ENCODE measurements around the gene ABCE1. TPM values are rescaled to one million over a fixed set of nuclear protein-coding genes. Genes with fewer than 3 reads are reported as not detected.

Gene ABCE1
- total RNA-seq, 1 experiment from 2014 or later = 114 TPM

GRCh38 chr4:145055533-145056257, 42.4 kb upstream of the ABCE1 start:
- ChIA-PET POLR2A (no interaction called here), CTCF (no interaction called here)
- Mint-ChIP-seq H3K4me1 (peaks cover 7% of the 10 kb centered on the region), H3K27ac (no peak overlapping the region), H3K36me3 (peaks cover 4% of the 10 kb centered on the region; the same call in 1 of the 2 replicates), H3K27me3 (ENCODE audit: low read depth) (no peaks in the 10 kb centered on the region), H3K9me3 (no peaks in the 10 kb centered on the region), H3K4me3 (no peak overlapping the region)
- TF ChIP-seq ATF3 (CRISPR knock-in tag; conservative IDR thresholded peaks at IDR 0.05) = no peak
- TF ChIP-seq SMAD3 (CRISPR knock-in tag; IDR thresholded peaks at IDR 0.05; ENCODE audit: borderline replicate concordance) = no peak
- no peak for TF ChIP-seq ZNF281 (CRISPR knock-in tag; IDR thresholded peaks at IDR 0.05)
- no peak for TF ChIP-seq SOX15 (CRISPR knock-in tag; IDR thresholded peaks at IDR 0.05)
- TF ChIP-seq ZNF425 (CRISPR knock-in tag; conservative IDR thresholded peaks at IDR 0.05) = no peak
- TF ChIP-seq E2F4 (CRISPR knock-in tag; IDR thresholded peaks at IDR 0.05; ENCODE audit: borderline replicate concordance, low read depth) = no peak
- no peak for TF ChIP-seq ZNF512 (CRISPR knock-in tag; IDR thresholded peaks at IDR 0.05; ENCODE audit: borderline replicate concordance)
- no peak for TF ChIP-seq SP1 (CRISPR knock-in tag; conservative IDR thresholded peaks at IDR 0.05)
- TF ChIP-seq GTF2I (CRISPR knock-in tag; conservative IDR thresholded peaks at IDR 0.05) = no peak
- ATAC-seq (no peak), DNase-seq (ENCODE audit: low spot score) (no peak)

- H3K4me3 Mint-ChIP-seq = no peak overlapping the region
- H3K36me3 Mint-ChIP-seq = no peaks in the 10 kb centered on the region
- no peaks in the 10 kb centered on the region for H3K9me3 Mint-ChIP-seq
- H3K4me1 Mint-ChIP-seq = peaks cover 4% of the 10 kb centered on the region
- CTCF ChIA-PET = no interaction called here
- H3K27me3 Mint-ChIP-seq (ENCODE audit: low read depth) = no peaks in the 10 kb centered on the region
- H3K27ac Mint-ChIP-seq = no peak overlapping the region; the same call in 1 of the 2 replicates
- no peak for DNase-seq (ENCODE audit: low spot score)
- POLR2A ChIA-PET = no interaction called here
- ATAC-seq = no peak
- TF ChIP-seq PREB (CRISPR knock-in tag; IDR thresholded peaks at IDR 0.05; ENCODE audit: borderline replicate concordance) = no peak
- TF ChIP-seq NR2C2 (CRISPR knock-in tag; IDR thresholded peaks at IDR 0.05) = no peak
- no peak for TF ChIP-seq SOX15 (CRISPR knock-in tag; IDR thresholded peaks at IDR 0.05)
- no peak for TF ChIP-seq E2F4 (CRISPR knock-in tag; IDR thresholded peaks at IDR 0.05; ENCODE audit: borderline replicate concordance, low read depth)
- TF ChIP-seq MYBL2 (CRISPR knock-in tag; IDR thresholded peaks at IDR 0.05) = no peak
Observed at GRCh38 chr4:145056325-145057130, 41.6 kb upstream of the ABCE1 start.

All from WTC11 (cell line).